Measurements from ENCODE around the gene FGF5.

- TF ChIP-seq EZH2 (IDR thresholded peaks at IDR 0.05; ENCODE audit: insufficient read depth, poor library complexity, severe bottlenecking) (no peak), EZH2phosphoT487 (IDR thresholded peaks at IDR 0.05; ENCODE audit: insufficient read depth, low read depth) (no peak)
These were observed 2.2 kb upstream of the FGF5 start for GRCh38 chr4:80264352-80264647.
